Measurements from ENCODE around the gene MOSPD3.

GRCh38 chr7:100627238-100627549 is 14.9 kb downstream of the MOSPD3 start:
- TF ChIP-seq SMC3 (conservative IDR thresholded peaks at IDR 0.05; ENCODE audit: poor library complexity), result no peak
- TF ChIP-seq CTCF (IDR thresholded peaks at IDR 0.05; ENCODE audit: poor library complexity, severe bottlenecking), result no peak
- TF ChIP-seq EZH2 (IDR thresholded peaks at IDR 0.05; ENCODE audit: borderline replicate concordance, insufficient read depth, low read length, poor library complexity, severe bottlenecking), result no peak
- no peak for TF ChIP-seq EP300 (conservative IDR thresholded peaks at IDR 0.05; ENCODE audit: poor library complexity, severe bottlenecking)
- no peak for TF ChIP-seq POLR2AphosphoS5 (IDR thresholded peaks at IDR 0.05)
- TF ChIP-seq REST (IDR thresholded peaks at IDR 0.05; ENCODE audit: borderline replicate concordance), result no peak
- TF ChIP-seq TAF1 (IDR thresholded peaks at IDR 0.05; ENCODE audit: low read depth), result no peak
